ENCODE data around the gene TMEM51.
A peak's percentile ranks its signal among the peaks of the same experiment; 100 is the strongest.

Gene TMEM51

GRCh38 chr1:15152318-15153183, 996 bp upstream of the TMEM51 start:
- DNase-seq (ENCODE audit: low read depth in 2 of 3, low spot score in 2 of 3) = no peak

DNA sequence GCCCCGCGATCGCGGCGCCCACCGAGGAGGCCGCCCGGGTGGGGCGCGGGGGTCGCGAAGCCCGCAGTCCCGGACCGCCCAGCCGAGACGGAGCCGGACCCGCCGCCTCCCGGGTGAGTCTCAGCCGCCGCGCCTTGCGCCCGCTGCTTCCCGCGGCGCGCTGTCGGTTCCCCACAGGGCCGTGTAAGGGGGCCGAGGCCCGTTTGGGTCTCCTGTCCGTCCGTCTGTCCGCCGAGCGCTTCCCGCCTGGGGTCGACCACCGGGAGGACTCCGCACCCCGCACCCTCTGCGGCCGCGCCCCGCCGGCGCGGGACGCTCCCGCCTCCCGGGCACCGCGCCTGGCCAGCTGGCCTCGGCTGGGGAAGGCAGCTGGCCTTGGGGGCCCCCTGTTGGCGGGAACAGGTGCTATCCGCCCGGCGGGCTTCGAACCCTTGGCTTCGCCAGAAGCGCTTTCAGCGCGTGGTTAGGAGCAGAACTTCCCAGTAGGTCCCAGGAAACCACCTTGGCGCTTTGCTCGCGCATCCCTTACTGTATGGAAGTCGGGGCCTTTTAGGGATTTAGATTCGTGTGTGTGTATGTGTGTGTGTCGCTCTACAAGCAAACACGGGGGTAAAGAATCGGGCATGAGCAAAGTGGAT, 414 bp downstream of the TMEM51 start:
- peak in 1 of 3 experiments; percentile 18 for DNase-seq (ENCODE audit: low read depth in 2 of 3, low spot score in 2 of 3)

DNA sequence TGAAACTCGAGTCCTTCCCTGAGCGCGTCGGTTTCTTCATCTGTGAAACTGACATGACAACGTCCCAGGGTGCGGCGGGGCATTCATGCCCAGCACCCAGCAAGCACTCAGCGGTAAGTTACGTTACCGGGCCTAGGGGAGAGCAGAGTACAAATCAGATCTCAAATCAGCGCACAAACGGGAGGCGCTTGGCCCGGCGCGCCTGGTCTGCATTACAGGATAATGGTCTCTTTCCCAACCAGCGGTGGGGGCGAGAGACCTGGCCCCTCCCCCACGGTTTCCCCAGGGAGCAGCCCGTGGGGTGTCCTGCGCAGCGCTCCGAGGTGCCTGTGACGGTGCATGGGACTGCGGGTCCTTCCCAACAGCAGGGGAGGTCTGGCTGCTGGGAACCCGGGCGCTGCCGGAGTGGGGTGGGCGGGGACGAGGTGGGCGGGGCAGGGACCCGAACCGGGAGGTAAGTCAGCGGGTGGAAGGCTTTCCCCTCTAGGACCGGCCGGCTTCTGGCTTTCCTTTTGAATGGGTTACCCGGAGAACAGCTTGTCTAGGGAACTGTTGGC, 1.0 kb downstream of the TMEM51 start:
- no peak for DNase-seq (ENCODE audit: low read depth in 2 of 3, low spot score in 2 of 3)

DNA sequence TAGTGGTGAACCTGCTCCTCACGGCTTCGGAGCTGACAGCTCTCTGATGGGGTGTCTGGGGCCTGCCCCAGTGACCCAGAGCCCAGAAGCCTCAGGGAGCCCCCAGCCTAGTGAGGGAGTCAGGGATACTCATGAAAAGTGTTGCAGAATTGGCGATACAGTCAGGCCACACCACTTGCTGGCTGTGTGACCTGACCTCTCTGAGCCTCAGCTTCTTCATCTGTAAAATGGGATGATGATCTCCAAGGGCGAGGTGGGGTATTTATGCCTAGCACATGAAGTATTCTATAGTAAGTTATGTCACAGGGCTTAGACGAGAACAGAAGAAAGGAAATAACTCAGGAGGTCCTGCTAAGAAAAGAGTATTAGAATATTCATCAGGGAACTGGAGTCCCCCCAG, 1.6 kb downstream of the TMEM51 start:
- no peak for DNase-seq (ENCODE audit: low read depth in 2 of 3, low spot score in 2 of 3)

- no peak for DNase-seq (ENCODE audit: low read depth in 2 of 3, low spot score in 2 of 3)
Measured at GRCh38 chr1:15155888-15156741, 2.6 kb downstream of the TMEM51 start.

DNA sequence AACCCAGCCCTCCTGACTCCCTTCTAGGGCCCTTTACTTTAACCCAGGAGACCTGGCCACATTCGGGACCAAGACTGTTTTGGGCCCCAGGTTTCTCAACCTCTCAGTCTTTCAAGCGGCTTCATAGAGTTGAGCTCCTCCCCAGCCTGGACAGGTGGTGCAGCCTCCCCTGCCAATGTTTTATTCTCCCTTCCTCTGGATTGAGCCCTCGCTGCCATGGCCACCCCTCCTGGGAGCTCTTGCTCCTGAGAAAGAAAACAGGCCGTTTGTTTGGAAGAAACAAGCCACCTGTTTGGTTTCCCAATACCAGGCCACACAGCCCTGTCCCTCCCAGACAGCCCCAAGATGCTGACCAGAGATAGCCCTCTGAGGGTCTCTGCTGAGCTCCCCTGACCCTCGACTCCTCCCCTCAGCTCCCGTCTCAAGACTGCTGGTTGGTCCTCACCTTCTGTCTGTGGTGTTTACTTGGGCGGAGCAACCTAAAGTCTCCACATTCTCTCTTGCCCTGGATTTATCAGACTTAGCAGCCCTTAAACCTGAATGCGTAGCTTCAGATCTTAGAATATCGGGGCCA, 3.3 kb downstream of the TMEM51 start:
- no peak for DNase-seq (ENCODE audit: low read depth in 2 of 3, low spot score in 2 of 3)

DNA sequence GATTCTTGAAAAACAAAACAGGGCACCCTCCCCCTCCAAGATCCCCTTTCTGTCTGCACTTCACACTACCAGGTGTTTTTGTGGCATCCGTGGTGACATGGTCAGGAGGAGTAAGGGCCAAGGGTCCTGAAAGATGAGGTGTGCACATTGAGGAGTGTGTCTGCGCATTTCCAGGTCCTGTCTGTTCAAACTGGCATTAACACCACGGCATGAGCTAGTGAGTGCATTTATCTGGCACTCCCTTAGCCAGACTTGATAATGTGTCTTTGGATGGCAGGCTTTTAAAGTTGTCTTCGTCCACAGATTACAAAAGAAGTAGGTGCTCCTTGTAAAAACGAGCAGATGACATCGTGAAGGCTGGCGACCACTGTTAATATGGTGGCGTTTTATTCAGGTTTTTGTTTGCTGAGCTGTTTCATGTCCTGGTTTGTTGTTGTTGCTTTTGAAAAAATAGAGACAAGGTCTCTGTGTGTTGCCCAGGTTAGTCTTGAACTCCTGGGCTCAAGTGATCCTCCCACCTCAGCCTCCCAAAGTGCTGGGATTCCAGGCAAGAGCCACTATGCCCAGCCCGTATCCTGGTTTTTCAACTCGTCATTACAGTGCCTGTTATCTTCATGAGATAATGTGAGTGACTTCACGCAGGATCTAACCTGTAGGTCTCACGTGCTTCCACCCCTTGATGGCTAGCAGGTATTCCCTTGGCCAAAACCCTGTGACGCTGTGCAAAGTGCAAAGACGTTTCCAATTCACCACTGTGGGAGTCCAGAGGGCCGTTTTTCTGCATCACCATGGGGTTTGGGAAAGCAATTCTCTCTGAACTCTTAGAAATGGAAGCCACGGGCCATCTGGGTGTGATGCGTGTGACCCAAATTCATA, 4.2 kb downstream of the TMEM51 start:
- DNase-seq (ENCODE audit: low read depth in 2 of 3, low spot score in 2 of 3) = no peak

DNA sequence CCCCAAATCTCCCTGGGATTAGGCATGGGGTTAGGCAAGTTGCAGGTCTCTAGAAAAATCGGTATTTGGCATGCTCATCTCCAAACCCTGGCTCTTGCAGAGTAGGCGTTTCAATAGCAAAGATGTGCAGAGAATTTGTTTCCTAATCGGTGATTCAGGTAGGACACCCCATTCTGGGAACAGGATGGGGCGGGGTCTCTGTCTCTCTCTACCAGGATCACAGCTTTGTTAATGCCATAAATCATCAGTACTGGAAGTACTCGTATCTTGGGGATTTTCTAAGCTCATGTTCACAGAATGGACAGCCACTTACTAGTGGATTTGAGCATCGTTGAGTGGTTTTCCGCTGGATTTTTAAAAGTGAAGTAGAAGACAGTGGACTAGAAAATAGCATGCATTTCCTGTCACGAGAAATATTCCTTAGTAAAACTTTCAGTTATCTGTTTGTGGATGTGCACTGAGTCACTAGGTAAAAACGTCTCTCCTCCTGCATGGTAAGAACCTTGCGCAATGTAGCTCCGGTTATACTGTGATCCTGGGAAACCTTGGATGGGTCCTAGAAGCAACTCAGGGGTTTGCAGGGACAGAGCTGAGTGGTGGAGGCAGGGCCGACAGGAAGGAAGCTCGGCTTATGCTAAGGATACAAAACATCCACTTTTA, 5.1 kb downstream of the TMEM51 start:
- DNase-seq (ENCODE audit: low read depth in 2 of 3, low spot score in 2 of 3) = no peak

- no peak for DNase-seq (ENCODE audit: low read depth in 2 of 3, low spot score in 2 of 3)
Measured at GRCh38 chr1:15159166-15159555, 5.6 kb downstream of the TMEM51 start.

DNA sequence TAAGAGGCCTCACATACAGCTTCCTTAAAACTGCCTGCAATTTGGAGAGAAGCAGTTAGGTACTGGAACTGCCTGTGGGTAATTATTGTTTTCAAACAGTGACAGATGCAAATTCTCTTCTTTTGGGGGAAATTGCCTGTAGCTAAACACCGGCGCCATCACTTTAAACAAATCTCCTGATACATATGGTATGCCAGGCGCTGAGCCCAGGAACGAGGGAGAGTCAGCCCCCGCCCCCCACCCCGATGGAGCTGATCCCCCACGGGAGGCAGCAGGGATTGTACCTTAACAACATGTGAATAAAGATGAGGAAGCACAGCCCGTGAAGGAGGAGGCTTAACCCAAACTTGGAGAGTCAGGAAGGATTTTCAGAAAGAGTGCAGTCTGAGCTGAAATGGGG, 7.1 kb downstream of the TMEM51 start:
- no peak for DNase-seq (ENCODE audit: low read depth in 2 of 3, low spot score in 2 of 3)

DNA sequence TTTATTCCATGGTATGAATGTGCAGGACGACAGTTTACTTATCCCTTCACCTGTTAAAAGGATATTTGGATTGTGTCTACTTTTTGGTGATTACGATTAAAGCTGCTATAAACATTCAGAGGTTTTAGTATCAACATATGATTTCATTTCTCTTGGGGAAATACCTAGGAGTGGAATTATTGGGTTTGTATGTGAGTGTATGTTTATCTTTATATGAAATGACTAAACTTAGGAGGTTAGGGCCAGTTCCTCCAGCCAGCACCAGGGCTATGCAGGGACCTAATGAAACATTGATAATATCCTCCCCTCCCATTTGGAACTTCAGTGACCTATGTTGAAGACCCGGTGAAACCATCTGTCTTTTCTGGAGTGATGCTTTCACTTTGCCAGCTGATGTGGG, 13.8 kb downstream of the TMEM51 start:
- no peak for DNase-seq (ENCODE audit: low read depth in 2 of 3, low spot score in 2 of 3)

DNA sequence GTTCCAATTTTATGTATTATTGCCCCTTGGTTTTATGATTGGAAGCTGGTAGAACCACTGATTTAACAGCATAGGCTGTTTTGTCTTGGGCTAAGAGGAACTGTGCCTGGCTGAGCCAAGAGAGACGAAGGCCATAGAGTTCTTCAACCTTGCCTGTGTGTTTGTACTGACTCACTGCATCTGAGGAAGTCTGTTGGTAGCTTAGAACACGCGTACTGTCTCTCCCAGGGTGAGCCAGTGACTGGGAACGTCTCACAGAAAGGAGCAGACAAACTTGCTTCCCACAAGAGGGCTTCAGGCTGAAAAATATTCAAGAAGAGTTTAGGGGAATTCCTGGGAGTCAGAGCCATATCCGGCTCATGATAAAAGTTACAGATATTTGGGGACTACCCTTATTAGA, 14.9 kb downstream of the TMEM51 start:
- DNase-seq (ENCODE audit: low read depth in 2 of 3, low spot score in 2 of 3) = no peak

- no peak for DNase-seq (ENCODE audit: low read depth in 2 of 3, low spot score in 2 of 3)
Measured at GRCh38 chr1:15170071-15170470, 16.5 kb downstream of the TMEM51 start.

DNA sequence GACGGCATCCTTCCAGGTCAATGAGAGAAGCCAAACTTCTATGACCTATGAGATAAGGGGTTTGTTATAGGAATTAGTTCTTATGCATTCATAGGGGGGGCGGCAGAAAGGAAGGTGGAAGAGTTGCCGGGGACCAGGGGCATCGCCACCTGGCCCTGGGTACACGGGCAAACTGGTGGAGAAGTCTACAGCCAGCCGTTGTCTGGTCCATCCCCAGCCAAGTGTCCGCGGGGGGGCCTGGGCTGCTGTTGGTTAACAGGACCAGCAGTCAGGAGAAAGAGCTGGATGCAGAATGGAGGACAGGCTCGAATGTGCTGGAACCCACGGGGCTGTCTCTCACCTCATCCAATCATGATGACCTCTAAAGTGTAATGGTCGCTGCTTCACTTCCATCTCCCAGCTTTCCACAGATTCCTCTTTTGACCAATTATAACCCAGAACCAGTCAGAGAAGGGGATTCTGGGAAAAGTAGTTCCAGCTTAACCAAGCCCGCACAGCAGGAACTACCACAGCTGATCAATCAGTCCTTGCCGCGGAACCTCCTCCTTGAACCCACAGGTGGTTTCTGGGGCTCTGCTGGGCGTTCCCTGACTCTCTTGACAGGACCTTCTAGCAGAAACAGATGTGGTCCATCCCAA, 17.8 kb downstream of the TMEM51 start:
- no peak for DNase-seq (ENCODE audit: low read depth in 2 of 3, low spot score in 2 of 3)

DNA sequence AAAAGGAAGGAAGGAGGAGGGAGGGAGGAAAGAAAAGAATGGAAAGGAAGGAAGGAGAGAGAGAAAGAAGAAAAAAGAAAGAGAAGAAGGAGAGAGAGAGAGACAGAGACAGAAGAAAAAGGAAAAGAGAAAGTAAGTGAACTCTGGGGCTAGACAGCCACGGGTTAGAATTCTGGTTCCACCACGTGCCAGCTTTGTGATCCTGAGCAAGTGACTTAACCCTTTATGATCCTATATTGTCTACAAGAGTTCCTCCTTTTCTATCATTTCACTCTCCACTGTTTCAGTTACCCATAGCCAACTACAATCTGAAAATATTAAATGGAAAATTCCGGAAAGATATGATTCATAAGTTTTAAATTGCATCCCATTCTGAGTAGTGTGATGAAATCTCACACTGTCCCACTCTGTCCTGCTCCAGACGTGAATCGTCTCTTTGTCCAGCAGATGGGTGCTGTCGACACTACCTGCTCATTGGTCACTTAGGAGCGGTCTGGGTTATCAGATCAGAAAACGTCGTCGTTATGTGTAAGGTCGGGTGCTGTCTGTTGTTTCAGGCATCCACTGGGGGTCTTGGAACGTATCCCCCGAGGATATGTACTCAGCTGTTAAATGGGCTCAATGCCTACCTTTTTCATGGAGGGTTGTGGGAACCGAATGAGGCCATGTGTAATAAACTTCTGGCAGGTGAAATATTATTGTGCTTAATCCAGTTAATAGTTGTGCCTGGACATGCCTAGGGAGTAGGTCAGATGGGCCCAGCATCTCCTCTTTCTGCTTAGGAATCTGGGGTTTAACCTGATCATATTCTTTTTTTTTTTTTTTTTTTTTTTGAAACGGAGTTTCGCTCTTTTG, 19.1 kb downstream of the TMEM51 start:
- no peak for DNase-seq (ENCODE audit: low read depth in 2 of 3, low spot score in 2 of 3)

- no peak for DNase-seq (ENCODE audit: low read depth in 2 of 3, low spot score in 2 of 3)
Measured at GRCh38 chr1:15173863-15174614, 20.5 kb downstream of the TMEM51 start.

- DNase-seq (ENCODE audit: low read depth in 2 of 3, low spot score in 2 of 3) = no peak
Measured at GRCh38 chr1:15174615-15174983, 21.1 kb downstream of the TMEM51 start.
